OCI-LY3 (cell line): ENCODE results near the gene STK39.

Experiments
- CTCF ChIP-seq: fragments of 200-600, 300-600 bp; sonication (generic); IDR thresholded peaks from 2 replicates; pipeline ENCODE4 v1.5.1; 2014; ENCODE audit warnings: antibody characterized with exemption, low read length, low read depth
- EZH2phosphoT487 ChIP-seq: fragments of 200-600 bp; shearing (Covaris generic); IDR thresholded peaks from 2 replicates; pipeline ENCODE4 v1.6.1; 2018; ENCODE audit warnings: antibody characterized with exemption, mixed run types, low read depth

- TF ChIP-seq CTCF (no peak), EZH2phosphoT487 (no peak)
Observed at GRCh38 chr2:168029071-168029470, 218.3 kb downstream of the STK39 start.
